MG63 (cell line): ENCODE data around the gene GCC2. TPM values are rescaled to one million over a fixed set of nuclear protein-coding genes. Genes with fewer than 3 reads are reported as not detected.
"Not testable (repeated sequence)": the region's sequence is repeated elsewhere in the genome, so short reads cannot be mapped to it uniquely, and the experiment has no call there.

Source experiments
- DNase-seq: peaks from one replicate; pipeline ENCODE4 v3.0.0-alpha.2; 2020
- H3K27me3 ChIP-seq: fragments of 250-450 bp; sonication (Bioruptor Pico); 2 replicates; pipeline ENCODE4 v1.5.1; 2020; ENCODE audit warnings: mild to moderate bottlenecking, moderate library complexity
- H3K36me3 ChIP-seq: fragments of 250-450 bp; sonication (Bioruptor Pico); 2 replicates; pipeline ENCODE4 v1.5.1; 2020; ENCODE audit warnings: mild to moderate bottlenecking, moderate library complexity
- H3K4me3 ChIP-seq: fragments of 250-450 bp; sonication (Bioruptor Pico); 2 replicates; pipeline ENCODE4 v1.5.1; 2020; ENCODE audit warnings: mild to moderate bottlenecking, moderate library complexity
- H3K9me3 ChIP-seq: fragments of 250-450 bp; sonication (Bioruptor Pico); 2 replicates; pipeline ENCODE4 v1.5.1; 2020; ENCODE audit warnings: mild to moderate bottlenecking, moderate library complexity
- total RNA-seq: library from RNA; depleted of rRNA; stranded (reverse); fragments of >200 nt; shearing (Covaris generic); gene quantifications from 2 replicates; pipeline ENCODE4 v1.2.3, GENCODE V29; 2014; ENCODE audit warnings: low replicate concordance

The GCC2 gene
- total RNA-seq, 1 experiment from 2014 or later = 4.0 TPM

DNA sequence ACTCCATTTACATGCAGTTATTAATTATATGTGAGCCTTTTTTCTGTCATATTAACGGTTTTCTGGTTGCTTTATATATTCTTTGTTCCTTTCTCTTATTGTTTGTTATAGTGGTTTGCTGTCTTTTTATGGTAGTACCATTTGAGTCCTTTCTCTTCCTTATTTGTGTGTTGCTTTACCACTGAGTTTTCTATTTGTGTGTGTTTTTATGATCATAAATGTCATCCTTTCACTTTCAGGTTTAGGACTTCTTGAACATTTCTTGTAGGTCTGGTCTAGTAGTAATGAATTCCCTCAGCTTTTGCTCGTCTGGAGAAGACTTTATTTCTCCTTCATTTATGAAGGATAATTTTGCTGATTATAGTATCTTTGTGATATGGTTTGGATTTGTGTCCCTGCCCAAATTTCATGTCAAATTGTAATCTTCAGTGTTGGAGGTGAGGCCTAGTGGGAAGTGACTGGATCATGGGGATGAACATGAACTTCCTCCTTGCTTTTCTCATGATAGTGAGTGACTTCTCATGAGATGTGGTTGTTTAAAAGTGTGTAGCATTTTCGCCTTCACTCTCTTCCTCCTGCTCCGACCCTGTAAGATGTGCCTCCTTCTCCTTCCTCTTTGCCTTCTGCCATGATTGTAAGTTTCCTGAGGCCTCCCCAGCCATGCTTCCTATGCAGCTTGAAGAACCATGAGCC is 11.5 kb downstream of the GCC2 start:
- peaks cover 58% of the 10 kb centered on the region for H3K36me3 ChIP-seq
- H3K4me3 ChIP-seq = no peak overlapping the region
- no peaks in the 10 kb centered on the region for H3K27me3 ChIP-seq
- DNase-seq = no peak
- H3K9me3 ChIP-seq = peaks cover 5% of the 10 kb centered on the region

- no peak overlapping the region for H3K4me3 ChIP-seq
- DNase-seq = no peak
- no peaks in the 10 kb centered on the region for H3K9me3 ChIP-seq
- peaks cover 40% of the 10 kb centered on the region for H3K36me3 ChIP-seq
- H3K27me3 ChIP-seq = no peaks in the 10 kb centered on the region
Observed at GRCh38 chr2:108477099-108477498, 28.1 kb downstream of the GCC2 start.

GRCh38 chr2:108485253-108485652 is 36.2 kb downstream of the GCC2 start:
- Histone ChIP-seq H3K9me3 (no peaks in the 10 kb centered on the region), H3K36me3 (peaks cover 62% of the 10 kb centered on the region), H3K27me3 (no peaks in the 10 kb centered on the region), H3K4me3 (no peak overlapping the region)
- DNase-seq = no peak

DNA sequence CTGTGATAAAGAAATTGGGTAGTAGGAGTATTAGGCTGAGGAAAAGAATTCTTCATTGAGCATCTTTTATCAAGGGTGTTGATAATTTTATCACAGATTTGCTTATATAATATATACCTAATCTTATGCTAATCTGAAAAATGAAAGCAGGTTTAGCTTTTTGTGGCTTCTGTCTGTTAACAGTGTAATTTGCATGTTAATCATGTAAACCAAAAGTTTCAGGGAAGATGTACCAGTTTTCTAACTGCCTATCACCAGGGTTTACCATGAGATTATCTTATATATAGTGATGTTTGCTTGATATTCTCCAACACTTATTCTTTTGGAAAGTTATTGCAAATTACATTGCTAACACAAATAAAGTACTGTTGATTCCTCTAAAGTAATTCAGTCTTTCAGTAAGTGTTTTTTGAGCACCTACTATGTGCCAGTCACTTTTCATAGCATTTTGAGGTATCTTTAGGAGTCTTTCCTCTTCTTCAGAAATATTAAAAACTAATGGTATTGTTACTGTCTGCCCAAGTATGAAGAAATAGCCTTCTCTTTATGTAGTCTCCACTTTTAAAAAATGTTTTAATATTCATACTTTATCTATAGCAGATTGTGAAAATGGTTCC is 41.6 kb downstream of the GCC2 start:
- no peak overlapping the region for H3K4me3 ChIP-seq
- DNase-seq = no peak
- H3K36me3 ChIP-seq = peaks cover 43% of the 10 kb centered on the region
- no peaks in the 10 kb centered on the region for H3K9me3 ChIP-seq
- H3K27me3 ChIP-seq = no peaks in the 10 kb centered on the region

DNA sequence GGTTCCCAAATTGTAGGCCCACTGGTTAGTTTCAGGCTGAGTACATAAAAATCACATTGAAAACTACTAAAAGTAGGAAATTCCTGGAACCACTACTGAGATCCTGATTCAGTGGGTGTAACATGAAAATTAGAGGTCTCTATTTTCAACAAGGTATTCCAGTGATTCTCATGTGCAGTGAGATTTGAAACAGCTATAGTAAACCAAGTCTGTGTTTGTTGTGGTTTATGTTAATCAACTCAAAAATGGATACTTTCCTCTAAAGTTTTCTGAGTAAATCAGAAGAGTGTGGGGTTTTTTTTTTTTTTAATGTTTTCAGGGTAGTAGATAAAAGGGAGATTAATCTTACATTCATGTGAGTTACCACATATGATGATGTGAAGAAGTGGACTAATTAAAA is 42.8 kb downstream of the GCC2 start:
- Histone ChIP-seq H3K36me3 (peaks cover 37% of the 10 kb centered on the region), H3K27me3 (no peaks in the 10 kb centered on the region), H3K9me3 (no peaks in the 10 kb centered on the region), H3K4me3 (no peak overlapping the region)
- no peak for DNase-seq

DNA sequence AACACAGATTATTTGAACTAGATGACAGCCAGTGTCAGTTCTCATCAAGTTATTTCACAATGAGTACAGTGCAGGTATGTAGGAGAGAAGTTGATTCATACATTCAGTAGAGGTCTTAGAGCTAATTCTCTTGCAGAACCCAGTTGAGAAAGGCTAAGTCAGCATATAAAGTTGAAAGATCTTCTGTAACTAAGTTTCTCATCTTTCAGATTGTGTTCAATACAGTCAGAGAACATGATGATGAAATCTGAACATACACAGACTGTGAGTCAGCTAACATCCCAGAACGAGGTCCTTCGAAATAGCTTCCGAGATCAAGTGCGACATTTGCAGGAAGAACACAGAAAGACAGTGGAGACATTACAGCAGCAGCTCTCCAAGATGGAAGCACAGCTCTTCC is 43.4 kb downstream of the GCC2 start:
- Histone ChIP-seq H3K9me3 (no peaks in the 10 kb centered on the region), H3K27me3 (no peaks in the 10 kb centered on the region), H3K36me3 (peaks cover 32% of the 10 kb centered on the region), H3K4me3 (no peak overlapping the region)
- DNase-seq = no peak

GRCh38 chr2:108496167-108496566 is 47.2 kb downstream of the GCC2 start:
- not testable (repeated sequence) for H3K27me3 ChIP-seq, H3K4me3 ChIP-seq, H3K9me3 ChIP-seq, DNase-seq
- peaks cover 11% of the 10 kb centered on the region for H3K36me3 ChIP-seq

- H3K9me3 ChIP-seq = not testable (repeated sequence)
Observed at GRCh38 chr2:108507620-108508019, 58.6 kb downstream of the GCC2 start.

DNA sequence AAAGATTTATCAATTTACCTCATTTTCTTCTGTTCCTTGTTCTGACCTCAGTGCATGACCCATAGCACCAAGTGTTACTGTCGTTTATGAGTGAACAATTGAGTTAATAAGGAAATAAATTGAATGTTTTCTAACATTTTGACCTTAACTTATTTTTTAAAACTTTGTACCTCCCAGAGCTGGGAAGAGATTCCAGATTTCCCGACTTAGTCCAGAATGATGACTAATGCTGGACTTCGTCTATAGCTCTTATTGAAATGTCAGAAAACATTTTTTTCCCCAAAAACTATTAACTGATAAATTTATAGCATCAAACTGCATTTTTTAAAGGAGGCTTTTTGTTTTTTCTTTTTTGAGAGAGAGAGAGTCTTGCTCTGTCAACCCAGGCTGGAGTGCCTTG is 63.4 kb downstream of the GCC2 start:
- not testable (repeated sequence) for H3K36me3 ChIP-seq, H3K27me3 ChIP-seq

More at GRCh38 chr2:108507620-108508019, 58.6 kb downstream of the GCC2 start:
- H3K36me3 ChIP-seq, DNase-seq, H3K27me3 ChIP-seq, H3K4me3 ChIP-seq: not testable (repeated sequence)

GRCh38 chr2:108514478-108514877 is 65.5 kb downstream of the GCC2 start:
- H3K36me3 ChIP-seq, H3K27me3 ChIP-seq, H3K9me3 ChIP-seq, H3K4me3 ChIP-seq, DNase-seq: not testable (repeated sequence)

More for the DNA sequence above, 63.4 kb downstream of the GCC2 start:
- H3K9me3 ChIP-seq, H3K4me3 ChIP-seq, DNase-seq: not testable (repeated sequence)

- not testable (repeated sequence) for H3K4me3 ChIP-seq, H3K36me3 ChIP-seq, H3K9me3 ChIP-seq, DNase-seq, H3K27me3 ChIP-seq
Observed at GRCh38 chr2:108524688-108525087, 75.7 kb downstream of the GCC2 start.

DNA sequence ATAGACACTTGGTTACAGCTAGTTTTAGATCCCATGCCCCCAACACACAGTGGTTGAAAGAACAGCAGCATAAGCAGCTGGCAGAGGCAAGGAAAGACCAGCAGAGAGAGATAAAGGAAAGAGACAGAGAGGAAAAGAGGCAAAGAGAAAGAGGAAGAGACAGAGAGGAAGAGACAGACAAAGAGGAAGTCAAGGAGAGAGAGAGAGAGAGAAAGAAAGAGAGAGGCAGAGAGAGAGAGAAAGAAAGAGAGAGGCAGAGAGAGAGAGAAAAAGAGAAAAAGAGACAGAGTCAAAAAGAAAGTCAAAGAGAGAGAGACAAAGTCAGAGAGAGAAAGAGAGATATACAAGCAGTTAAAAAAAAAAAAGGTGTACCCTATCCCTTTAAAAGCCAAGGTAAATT is 76.3 kb downstream of the GCC2 start:
- DNase-seq = not testable (repeated sequence)

GRCh38 chr2:108531674-108532055 is 82.7 kb downstream of the GCC2 start:
- no peak for DNase-seq
- Histone ChIP-seq H3K27me3 (no peaks in the 10 kb centered on the region), H3K4me3 (no peak overlapping the region), H3K36me3 (no peaks in the 10 kb centered on the region), H3K9me3 (no peaks in the 10 kb centered on the region)

More for the DNA sequence above, 76.3 kb downstream of the GCC2 start:
- H3K27me3 ChIP-seq, H3K36me3 ChIP-seq, H3K9me3 ChIP-seq, H3K4me3 ChIP-seq: not testable (repeated sequence)

- Histone ChIP-seq H3K9me3 (no peaks in the 10 kb centered on the region), H3K4me3 (peak within 1 kb of the TSS; percentile 66), H3K27me3 (no peaks in the 10 kb centered on the region), H3K36me3 (no peaks in the 10 kb centered on the region)
- peak; percentile 92 for DNase-seq
Observed at GRCh38 chr2:108533832-108534583, 85.0 kb downstream of the GCC2 start, which contains the start of gene LIMS1. LIMS1 (plus strand) TSS chr2:108534470; CDS start chr2:108534563, 93 bp downstream.

DNA sequence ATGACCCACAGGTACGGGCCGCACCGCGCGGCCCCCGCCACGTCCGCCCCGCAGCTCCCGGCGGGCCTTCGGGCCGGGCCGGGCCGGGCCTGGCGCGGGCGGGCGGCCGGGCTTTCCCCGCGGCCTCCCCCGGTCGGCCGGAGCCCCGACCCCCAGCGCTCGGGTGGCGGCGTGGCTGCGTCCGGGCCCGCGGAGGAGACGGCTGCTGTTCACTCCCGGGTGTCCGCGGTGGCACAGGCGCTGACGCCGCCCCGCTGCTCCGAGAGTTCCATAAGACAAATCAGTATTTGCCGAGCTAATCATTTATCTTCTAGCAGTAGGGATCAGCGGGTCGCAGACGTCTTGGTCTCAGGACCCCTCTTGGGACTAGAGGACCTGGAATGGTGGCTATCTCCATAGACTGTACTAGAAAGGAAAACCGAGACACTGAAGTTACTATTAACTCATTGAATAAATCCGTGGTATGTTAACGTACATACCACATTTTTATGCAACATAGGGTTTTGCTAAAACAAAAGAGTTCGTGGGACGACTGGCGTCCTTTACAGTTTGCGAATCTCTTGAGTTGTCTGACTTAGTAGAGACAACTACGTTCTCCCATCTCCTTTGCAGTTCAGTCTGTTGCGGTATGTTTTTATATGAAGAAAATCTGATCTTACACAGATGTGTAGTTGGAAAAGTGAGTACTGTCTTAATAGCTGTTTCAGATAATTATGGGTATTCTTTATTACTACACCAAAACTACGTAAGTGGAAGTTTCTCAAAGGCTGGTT is 85.8 kb downstream of the GCC2 start:
- no peaks in the 10 kb centered on the region for H3K36me3 ChIP-seq
- no peak for DNase-seq
- H3K9me3 ChIP-seq = no peaks in the 10 kb centered on the region
- no peaks in the 10 kb centered on the region for H3K27me3 ChIP-seq
- peak overlapping the region; percentile 66 for H3K4me3 ChIP-seq

DNA sequence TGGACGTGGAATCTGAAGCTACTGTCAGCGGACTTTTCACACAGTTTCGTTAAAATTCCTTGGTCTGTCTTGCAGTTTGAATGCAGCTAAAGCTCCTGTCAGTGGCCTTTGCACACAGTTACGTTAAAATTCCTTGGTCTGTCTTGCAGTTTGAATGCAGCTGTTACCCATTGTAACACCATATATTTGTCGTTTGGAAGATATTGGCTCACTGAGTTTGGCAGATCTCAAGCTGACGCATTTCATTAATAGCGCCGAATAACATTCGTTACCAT is 86.3 kb downstream of the GCC2 start:
- Histone ChIP-seq H3K4me3 (peak overlapping the region; percentile 66), H3K27me3 (no peaks in the 10 kb centered on the region), H3K9me3 (no peaks in the 10 kb centered on the region), H3K36me3 (no peaks in the 10 kb centered on the region)
- DNase-seq = no peak

GRCh38 chr2:108536133-108536780 is 87.3 kb downstream of the GCC2 start:
- Histone ChIP-seq H3K4me3 (peak overlapping the region; percentile 66), H3K9me3 (no peaks in the 10 kb centered on the region), H3K36me3 (no peaks in the 10 kb centered on the region), H3K27me3 (no peaks in the 10 kb centered on the region)
- no peak for DNase-seq
